COLO829 (cell line): ENCODE measurements around the gene AHDC1.
"Not testable (repeated sequence)": the region's sequence is repeated elsewhere in the genome, so short reads cannot be mapped to it uniquely, and the experiment has no call there.

Source experiments
- DNase-seq: peaks from one replicate; pipeline ENCODE4 v3.0.0; 2012; ENCODE audit warnings: low spot score

AHDC1 gene

GRCh38 chr1:27562021-27562420 is 41.9 kb downstream of the AHDC1 start:
- no peak for DNase-seq

GRCh38 chr1:27561124-27561899 is 42.6 kb downstream of the AHDC1 start:
- no peak for DNase-seq

- DNase-seq, result no peak
Observed at GRCh38 chr1:27560268-27561123, 43.4 kb downstream of the AHDC1 start.

DNA sequence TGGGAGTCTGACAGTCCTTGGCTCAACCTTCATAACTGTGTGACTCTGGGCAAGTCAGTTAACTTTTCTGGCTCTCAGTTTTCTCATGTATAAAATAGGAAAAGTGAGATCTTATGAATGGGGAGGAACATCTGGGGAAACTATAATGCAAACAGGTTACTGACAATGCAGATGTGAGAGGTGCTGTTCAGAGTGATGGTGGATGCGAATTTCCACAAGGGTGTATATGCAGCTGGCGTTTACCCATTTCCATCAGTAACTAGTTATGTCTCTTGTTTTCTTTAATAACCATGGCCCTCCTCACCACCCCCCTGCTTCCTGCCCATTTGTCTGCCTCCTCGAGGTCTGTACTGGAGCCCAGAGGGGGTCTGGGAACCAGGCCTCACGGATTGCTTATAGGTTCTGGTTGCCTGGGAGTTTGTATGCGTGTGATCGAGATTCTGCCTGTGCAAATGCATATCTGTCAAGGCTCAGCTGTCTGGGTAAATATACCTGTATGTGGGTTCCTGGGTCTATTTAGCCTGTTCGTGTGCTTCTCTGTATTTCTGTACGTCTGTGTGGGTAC is 44.4 kb downstream of the AHDC1 start:
- DNase-seq, result no peak

- no peak for DNase-seq
Observed at GRCh38 chr1:27557596-27558340, 46.2 kb downstream of the AHDC1 start.

DNA sequence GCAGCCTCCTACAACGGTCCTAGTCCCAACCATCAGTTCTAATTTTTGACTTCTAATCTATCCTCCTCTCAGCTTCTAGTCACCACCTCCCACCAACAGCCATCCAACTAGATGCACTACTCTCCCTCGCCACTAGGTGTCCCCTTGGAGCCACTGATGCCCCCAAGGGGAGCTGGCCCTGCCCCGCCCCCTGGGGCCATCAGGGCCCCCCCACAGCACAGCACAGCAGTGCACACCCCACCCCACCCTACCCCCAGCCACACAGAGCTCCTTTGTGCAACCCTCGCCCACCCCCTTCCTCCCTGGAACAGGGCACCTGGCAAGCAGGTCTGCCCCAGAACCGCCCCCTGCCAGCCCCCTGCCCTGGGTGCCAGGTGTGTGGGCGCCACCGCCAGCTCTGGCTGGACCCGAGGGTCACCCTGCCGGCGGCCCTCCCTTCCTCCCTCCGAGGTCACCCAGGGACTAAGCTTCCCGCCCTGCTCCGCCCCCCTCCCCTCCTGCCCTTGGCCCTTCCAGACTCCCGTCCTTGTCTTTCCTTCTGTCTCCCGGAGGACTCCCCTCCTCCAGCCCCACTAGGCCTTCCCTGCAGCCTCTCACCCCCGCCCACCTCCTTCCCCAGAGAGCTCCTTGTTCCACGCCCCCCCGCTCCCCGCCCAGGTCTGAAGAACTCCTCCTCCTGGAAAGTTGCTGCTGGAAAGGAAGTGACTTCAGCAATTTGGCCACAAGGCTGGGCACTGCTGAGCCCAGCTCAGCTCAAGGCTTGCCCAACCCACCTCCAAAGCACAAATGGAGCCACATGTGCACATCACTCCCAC is 47.0 kb downstream of the AHDC1 start:
- peak; percentile 97 for DNase-seq

- no peak for DNase-seq
Observed at GRCh38 chr1:27556435-27556780, 47.5 kb downstream of the AHDC1 start.

DNA sequence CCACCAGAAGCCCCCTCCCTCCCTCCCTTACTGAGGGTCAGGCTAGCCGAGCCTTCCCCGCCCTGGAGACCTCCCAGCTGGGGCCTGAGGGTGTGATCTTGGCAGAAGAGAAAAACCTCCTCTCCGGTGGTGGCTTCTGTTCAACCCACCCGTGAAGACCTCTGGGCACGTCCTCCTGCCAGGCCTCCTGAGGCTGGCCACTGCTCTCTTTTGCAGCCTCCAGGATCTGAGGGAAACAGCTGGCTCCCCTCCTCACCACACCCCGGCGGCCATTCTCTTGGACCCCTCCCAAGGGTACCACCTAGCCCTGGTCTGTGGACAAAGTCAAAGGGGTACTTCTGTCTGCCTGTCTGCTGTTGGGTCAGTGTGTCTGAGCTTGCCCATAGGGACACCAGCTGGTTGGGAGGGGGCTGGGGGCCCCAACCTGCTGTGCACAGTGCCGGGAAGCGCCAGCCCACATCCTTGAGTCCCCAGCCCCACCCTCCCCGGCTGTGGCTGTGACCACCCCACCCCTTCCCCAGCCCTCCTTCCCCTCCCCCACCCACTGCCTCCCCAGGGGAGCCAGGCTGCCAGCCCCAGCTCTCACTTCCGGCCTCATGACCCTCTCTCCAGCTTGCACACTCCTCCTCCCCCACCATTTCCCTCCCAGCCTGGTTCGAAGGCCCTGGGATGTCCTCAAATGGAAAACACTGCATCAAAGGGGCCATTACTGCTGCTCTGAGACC is 48.1 kb downstream of the AHDC1 start:
- DNase-seq, result no peak

- DNase-seq, result no peak
Observed at GRCh38 chr1:27554759-27555699, 48.9 kb downstream of the AHDC1 start.

DNA sequence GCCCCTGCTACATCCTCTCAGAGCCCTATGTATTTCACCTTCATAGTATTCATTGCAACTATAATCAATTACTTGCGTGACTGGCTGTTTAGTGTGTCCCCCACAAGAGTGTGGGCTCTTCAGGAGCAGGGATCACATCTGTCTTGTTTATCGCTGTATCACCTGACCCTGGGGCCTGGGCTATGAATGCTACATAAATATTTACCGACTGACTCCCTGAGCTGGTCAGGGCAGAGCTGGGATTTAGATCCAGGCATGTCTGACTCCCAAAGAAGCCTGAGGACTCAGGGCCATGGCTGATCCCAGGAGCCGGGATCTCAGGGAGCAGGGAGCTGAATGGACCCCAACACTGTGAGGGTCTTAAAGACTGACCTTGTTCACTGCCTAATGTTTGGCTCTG is 49.7 kb downstream of the AHDC1 start:
- no peak for DNase-seq

GRCh38 chr1:27553823-27554222 is 50.1 kb downstream of the AHDC1 start:
- not testable (repeated sequence) for DNase-seq

- DNase-seq, result no peak
Observed at GRCh38 chr1:27552911-27553420, 51.0 kb downstream of the AHDC1 start.

DNA sequence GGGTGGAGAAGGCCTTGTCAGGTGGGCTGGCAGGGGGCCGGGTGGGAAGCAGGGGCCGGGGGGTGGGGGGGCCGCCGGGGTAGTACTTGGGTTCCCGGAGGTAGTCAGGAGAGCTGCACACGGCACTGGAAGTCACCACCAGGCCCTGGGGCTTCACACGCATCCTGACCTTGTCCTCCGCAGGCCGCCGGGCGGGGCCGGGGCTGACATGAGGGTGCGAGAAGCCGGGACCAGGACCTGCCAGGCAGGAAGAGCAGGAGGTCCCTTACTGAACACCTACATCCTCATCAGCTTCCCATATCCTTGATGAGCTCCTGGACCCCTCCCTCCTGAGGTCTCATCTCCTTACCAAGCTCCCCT is 52.0 kb downstream of the AHDC1 start:
- no peak for DNase-seq

- no peak for DNase-seq
Observed at GRCh38 chr1:27551170-27551952, 52.6 kb downstream of the AHDC1 start.

DNA sequence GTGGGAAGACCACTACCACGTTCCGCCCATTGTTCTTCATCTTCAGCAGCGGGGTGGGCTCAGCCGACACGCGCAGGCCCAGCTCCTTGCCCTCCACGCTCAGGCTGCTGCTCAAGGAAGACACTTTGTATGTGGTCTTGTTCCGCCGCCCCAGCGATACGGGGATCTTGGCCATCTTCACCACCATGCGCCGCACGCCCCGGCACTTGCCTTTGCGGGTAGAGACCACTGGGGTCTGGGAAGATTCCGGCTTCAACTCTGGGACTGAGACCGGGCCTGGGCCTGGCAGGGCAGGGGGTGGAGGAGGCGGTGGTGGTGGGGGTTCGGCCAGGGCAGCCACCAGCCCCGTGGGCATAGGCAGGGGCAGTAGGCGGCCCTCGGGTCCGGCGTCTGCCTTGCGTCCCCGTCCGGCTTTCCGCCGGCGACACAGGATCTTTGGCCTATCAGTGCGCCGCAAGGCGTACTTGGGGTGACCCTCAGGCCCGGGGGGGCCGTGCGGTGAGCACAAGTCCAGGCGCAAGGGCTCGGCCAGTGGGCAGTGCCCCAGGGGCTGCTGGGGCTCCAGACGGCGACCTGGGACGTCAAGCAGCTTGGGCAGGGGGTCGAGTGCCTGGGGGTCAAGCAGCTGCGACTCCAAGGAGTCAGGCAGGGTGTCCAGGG is 53.3 kb downstream of the AHDC1 start:
- DNase-seq, result no peak

DNA sequence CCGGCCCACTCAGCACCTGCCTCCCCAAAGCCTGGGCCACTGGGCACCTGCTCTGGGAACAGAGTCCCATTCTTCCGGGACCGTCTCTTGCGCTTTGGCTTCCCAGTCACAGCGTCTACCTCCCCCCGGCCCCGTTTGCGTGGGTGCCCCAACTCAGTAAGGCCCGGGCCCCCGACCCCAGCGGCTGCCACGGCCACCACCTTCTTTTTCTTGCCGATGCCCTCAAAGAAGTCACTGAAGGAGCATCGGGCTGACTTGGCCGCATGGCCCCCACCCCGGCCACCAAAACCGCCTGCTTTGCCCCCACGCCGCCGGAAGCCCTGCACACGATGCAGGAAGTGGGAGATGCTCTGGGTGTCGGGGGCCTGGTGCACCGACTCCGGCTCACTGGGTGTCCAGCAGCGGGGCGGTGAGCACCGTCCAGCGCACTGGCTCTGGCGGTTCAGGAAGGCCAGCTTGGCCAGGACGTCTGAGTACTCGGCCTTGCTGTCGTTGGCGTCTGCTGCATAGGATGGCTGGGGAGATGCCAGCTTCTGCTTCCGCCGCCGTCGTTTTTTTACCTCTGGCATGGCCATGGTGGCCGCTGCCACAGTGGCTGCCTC is 54.0 kb downstream of the AHDC1 start:
- no peak for DNase-seq

DNA sequence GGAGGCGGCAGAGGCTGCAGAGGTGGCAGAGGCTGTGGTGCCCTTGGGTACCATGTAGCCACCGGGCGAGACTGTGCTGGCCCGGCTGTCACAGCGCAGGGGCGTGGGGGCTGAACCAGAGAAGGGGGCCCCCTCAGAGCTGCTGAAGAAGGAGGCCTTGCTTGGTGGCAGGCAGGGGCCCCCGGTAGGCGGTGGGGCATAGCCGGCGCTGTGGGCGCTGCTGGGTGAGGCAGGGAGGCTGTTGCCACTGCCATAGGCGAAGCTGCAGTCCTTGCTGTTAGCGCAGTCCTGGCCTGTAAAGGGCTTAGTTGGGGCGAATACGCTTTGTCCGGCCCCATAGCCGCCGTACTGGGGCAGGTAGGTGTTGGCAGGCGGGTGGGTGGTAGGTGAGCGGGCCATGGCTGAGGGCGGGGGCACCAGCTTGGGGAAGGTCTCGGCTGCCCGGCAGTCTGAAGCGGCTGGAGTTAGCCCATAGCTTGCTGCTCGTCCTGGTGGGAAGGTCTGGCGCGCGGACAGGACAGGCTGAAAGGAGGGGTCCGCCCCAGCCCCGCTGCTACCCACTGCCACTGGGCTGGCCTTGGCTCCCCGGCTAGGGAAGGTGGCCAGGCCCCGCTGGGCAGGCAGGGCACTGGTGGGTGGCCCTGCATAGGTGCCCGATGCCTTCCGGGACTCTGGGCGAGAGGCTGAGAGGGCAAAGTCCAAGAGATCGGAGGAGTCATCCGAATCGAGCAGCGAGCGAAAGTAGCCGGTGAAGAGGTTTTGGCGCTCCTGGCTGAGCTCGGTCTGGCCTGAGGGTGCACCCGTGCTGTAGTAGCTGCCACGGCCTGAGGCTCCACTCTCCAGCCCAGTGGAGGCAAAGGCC is 54.9 kb downstream of the AHDC1 start:
- DNase-seq, result no peak
